WTC11 (cell line): ENCODE measurements around the gene INPP5A.

Source experiments
- CTCF ChIP-seq: fragments of 200-600 bp; IDR thresholded peaks from 2 replicates; pipeline ENCODE4 v1.8.0; 2022; ENCODE audit warnings: antibody characterized with exemption
- ESRRA ChIP-seq: sonication (generic); formaldehyde crosslinking; IDR thresholded peaks from 2 replicates; pipeline ENCODE4 v1.8.1; 2022; ENCODE audit warnings: mild to moderate bottlenecking, missing genetic modification reagents, borderline replicate concordance
- FOXJ3 ChIP-seq: sonication (generic); formaldehyde crosslinking; IDR thresholded peaks from 2 replicates; pipeline ENCODE4 v1.9.0; 2021; ENCODE audit warnings: missing genetic modification reagents, mild to moderate bottlenecking, borderline replicate concordance
- RELA ChIP-seq: sonication (generic); formaldehyde crosslinking; IDR thresholded peaks from 2 replicates; pipeline ENCODE4 v1.8.1; 2022; ENCODE audit warnings: missing genetic modification reagents, mild to moderate bottlenecking, borderline replicate concordance
- ZNF396 ChIP-seq: fragments of 250-450 bp; sonication (Bioruptor Pico); IDR thresholded peaks from 2 replicates; pipeline ENCODE4 v1.8.0; 2021; ENCODE audit warnings: mild to moderate bottlenecking, moderate library complexity, borderline replicate concordance

DNA sequence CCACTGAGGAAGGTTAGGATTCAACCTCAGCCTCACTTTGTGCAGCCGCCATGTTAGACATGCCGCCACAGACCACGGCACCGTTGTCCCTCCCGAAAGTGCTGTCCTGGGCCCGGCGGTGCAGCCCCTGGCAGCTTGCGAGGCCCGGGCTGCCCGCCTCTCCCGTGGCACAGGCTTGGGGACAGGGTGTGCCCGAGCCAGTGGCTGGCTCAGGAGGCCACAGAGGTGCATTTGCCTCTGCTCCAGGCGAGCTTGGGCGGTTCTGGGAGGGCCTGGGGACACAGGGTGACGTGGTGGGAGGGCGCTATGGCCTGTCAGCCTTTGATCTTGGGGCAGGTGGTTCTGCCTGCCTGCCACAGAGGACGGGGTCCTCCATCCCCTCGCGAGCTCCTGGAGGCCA, 207.3 kb downstream of the INPP5A start:
- no peak for TF ChIP-seq CTCF
- no peak for TF ChIP-seq FOXJ3 (CRISPR knock-in tag)
- TF ChIP-seq ZNF396 (CRISPR knock-in tag): no peak
- TF ChIP-seq RELA (CRISPR knock-in tag): no peak
- TF ChIP-seq ESRRA (CRISPR knock-in tag): no peak
